ES-I3 (cell line): Measurements from ENCODE around the gene SLC17A9.
"Not testable (repeated sequence)": the region's sequence is repeated elsewhere in the genome, so short reads cannot be mapped to it uniquely, and the experiment has no call there.

Experiments used
- H3K36me3 ChIP-seq: 2 replicates; pipeline ENCODE4 v1.6.1; 2013; ENCODE audit warnings: mild to moderate bottlenecking, low read length, control low read depth, moderate library complexity; ENCODE audit not compliant: insufficient read depth
- H3K4me1 ChIP-seq: 2 replicates; pipeline ENCODE4 v1.6.1; 2013; ENCODE audit warnings: mild to moderate bottlenecking, control low read depth, low read length; ENCODE audit not compliant: insufficient read depth
- H3K9ac ChIP-seq: 2 replicates; pipeline ENCODE4 v1.6.1; 2013; ENCODE audit warnings: low read depth, mild to moderate bottlenecking, low read length, moderate library complexity
- H3K9me3 ChIP-seq: 2 replicates; pipeline ENCODE4 v1.6.1; 2013; ENCODE audit warnings: mild to moderate bottlenecking, low read length, moderate library complexity; ENCODE audit not compliant: control insufficient read depth, insufficient read depth

The SLC17A9 gene

GRCh38 chr20:62914436-62914835, 38.1 kb upstream of the SLC17A9 start:
- Histone ChIP-seq H3K36me3 (peaks cover 29% of the 10 kb centered on the region), H3K9me3 (no peaks in the 10 kb centered on the region), H3K4me1 (peaks cover 43% of the 10 kb centered on the region), H3K9ac (no peak overlapping the region)

GRCh38 chr20:62914970-62915457, 37.5 kb upstream of the SLC17A9 start:
- no peak overlapping the region for H3K9ac ChIP-seq
- no peaks in the 10 kb centered on the region for H3K9me3 ChIP-seq
- H3K36me3 ChIP-seq: peaks cover 23% of the 10 kb centered on the region
- H3K4me1 ChIP-seq: peaks cover 48% of the 10 kb centered on the region

- Histone ChIP-seq H3K4me1 (peaks cover 59% of the 10 kb centered on the region), H3K9me3 (no peaks in the 10 kb centered on the region), H3K9ac (no peak overlapping the region), H3K36me3 (peaks cover 5% of the 10 kb centered on the region; the same call in 1 of the 2 replicates)
These were observed 35.6 kb upstream of the SLC17A9 start for GRCh38 chr20:62916703-62917476.

GRCh38 chr20:62917720-62918119, 34.8 kb upstream of the SLC17A9 start:
- H3K9me3 ChIP-seq: no peaks in the 10 kb centered on the region
- 0 out of 2 replicates have a peak, but pooled peaks cover 4% of the 10 kb centered on the region for H3K36me3 ChIP-seq
- H3K9ac ChIP-seq: no peak overlapping the region
- peaks cover 62% of the 10 kb centered on the region for H3K4me1 ChIP-seq

GRCh38 chr20:62918147-62918546, 34.4 kb upstream of the SLC17A9 start:
- 0 out of 2 replicates have a peak, but pooled peaks cover 2% of the 10 kb centered on the region for H3K36me3 ChIP-seq
- H3K9ac ChIP-seq: no peak overlapping the region

GRCh38 chr20:62918831-62919230, 33.7 kb upstream of the SLC17A9 start:
- no peaks in the 10 kb centered on the region for H3K9me3 ChIP-seq
- H3K36me3 ChIP-seq: no peaks in the 10 kb centered on the region
- no peak overlapping the region for H3K9ac ChIP-seq
- H3K4me1 ChIP-seq: peaks cover 68% of the 10 kb centered on the region

More at GRCh38 chr20:62918147-62918546, 34.4 kb upstream of the SLC17A9 start:
- H3K4me1 ChIP-seq: peaks cover 62% of the 10 kb centered on the region
- H3K9me3 ChIP-seq: no peaks in the 10 kb centered on the region

- Histone ChIP-seq H3K4me1 (peaks cover 61% of the 10 kb centered on the region), H3K9me3 (no peaks in the 10 kb centered on the region), H3K36me3 (no peaks in the 10 kb centered on the region), H3K9ac (no peak overlapping the region)
These were observed 32.4 kb upstream of the SLC17A9 start for GRCh38 chr20:62920039-62920645.

GRCh38 chr20:62921119-62921687, 31.3 kb upstream of the SLC17A9 start:
- no peaks in the 10 kb centered on the region for H3K36me3 ChIP-seq
- H3K9ac ChIP-seq: no peak overlapping the region
- H3K9me3 ChIP-seq: no peaks in the 10 kb centered on the region
- peaks cover 55% of the 10 kb centered on the region for H3K4me1 ChIP-seq

- Histone ChIP-seq H3K9ac (no peak overlapping the region), H3K4me1 (peaks cover 46% of the 10 kb centered on the region), H3K9me3 (no peaks in the 10 kb centered on the region), H3K36me3 (no peaks in the 10 kb centered on the region)
These were observed 30.0 kb upstream of the SLC17A9 start for GRCh38 chr20:62922451-62922921.

- H3K9ac ChIP-seq, H3K36me3 ChIP-seq, H3K9me3 ChIP-seq: not testable (repeated sequence)
- H3K4me1 ChIP-seq: peaks cover 46% of the 10 kb centered on the region
These were observed 29.3 kb upstream of the SLC17A9 start for GRCh38 chr20:62923059-62923668.

GRCh38 chr20:62923669-62924441, 28.7 kb upstream of the SLC17A9 start:
- H3K4me1 ChIP-seq: peaks cover 43% of the 10 kb centered on the region
- H3K36me3 ChIP-seq: no peaks in the 10 kb centered on the region
- H3K9me3 ChIP-seq: no peaks in the 10 kb centered on the region
- peak overlapping the region; percentile 92 for H3K9ac ChIP-seq

GRCh38 chr20:62924442-62925075, 27.9 kb upstream of the SLC17A9 start:
- H3K4me1 ChIP-seq: peaks cover 39% of the 10 kb centered on the region
- H3K9ac ChIP-seq: peak overlapping the region; percentile 92
- no peaks in the 10 kb centered on the region for H3K36me3 ChIP-seq
- no peaks in the 10 kb centered on the region for H3K9me3 ChIP-seq

- no peaks in the 10 kb centered on the region for H3K9me3 ChIP-seq
- H3K4me1 ChIP-seq: peaks cover 38% of the 10 kb centered on the region
- H3K9ac ChIP-seq: peak overlapping the region; percentile 92
- H3K36me3 ChIP-seq: no peaks in the 10 kb centered on the region
These were observed 27.5 kb upstream of the SLC17A9 start for GRCh38 chr20:62925076-62925419.
